GM19023 (cell line): ENCODE measurements around the gene MAS1L.

Experiments
- ATAC-seq: cut with Tn5 transposase; IDR thresholded peaks from one replicate; pipeline ENCODE4 v1.9.1; 2021; ENCODE audit warnings: mild to moderate bottlenecking, moderate library complexity; ENCODE audit not compliant: unreplicated experiment

MAS1L gene

GRCh38 chr6:29487660-29488059 is at the start of gene MAS1L:
Gene MAS1L (minus strand): TSS chr6:29487956. CDS start chr6:29487902, 54 bp downstream.
- ATAC-seq = no peak

GRCh38 chr6:29532320-29532951 is 44.7 kb upstream of the MAS1L start:
- no peak for ATAC-seq

GRCh38 chr6:29531668-29532067 is 43.9 kb upstream of the MAS1L start:
- no peak for ATAC-seq

GRCh38 chr6:29530671-29531310 is 43.0 kb upstream of the MAS1L start:
- ATAC-seq = no peak

GRCh38 chr6:29529956-29530355 is 42.2 kb upstream of the MAS1L start:
- no peak for ATAC-seq

GRCh38 chr6:29528988-29529560 is 41.3 kb upstream of the MAS1L start:
- ATAC-seq = no peak

GRCh38 chr6:29528300-29528931 is 40.7 kb upstream of the MAS1L start:
- no peak for ATAC-seq

GRCh38 chr6:29527564-29527963 is 39.8 kb upstream of the MAS1L start:
- no peak for ATAC-seq

- ATAC-seq = no peak
Observed at GRCh38 chr6:29527126-29527525, 39.4 kb upstream of the MAS1L start.

- ATAC-seq = no peak
Observed at GRCh38 chr6:29525311-29525639, 37.5 kb upstream of the MAS1L start.

- no peak for ATAC-seq
Observed at GRCh38 chr6:29524444-29525310, 36.9 kb upstream of the MAS1L start.

- ATAC-seq = no peak
Observed at GRCh38 chr6:29524044-29524443, 36.3 kb upstream of the MAS1L start.

- ATAC-seq = no peak
Observed at GRCh38 chr6:29522227-29522626, 34.5 kb upstream of the MAS1L start.

GRCh38 chr6:29521006-29521680 is 33.4 kb upstream of the MAS1L start:
- no peak for ATAC-seq

- ATAC-seq = no peak
Observed at GRCh38 chr6:29520232-29520631, 32.5 kb upstream of the MAS1L start.

- no peak for ATAC-seq
Observed at GRCh38 chr6:29519291-29520010, 31.7 kb upstream of the MAS1L start.

GRCh38 chr6:29517728-29518440 is 30.1 kb upstream of the MAS1L start:
- no peak for ATAC-seq

GRCh38 chr6:29517245-29517644 is 29.5 kb upstream of the MAS1L start:
- ATAC-seq = no peak

- no peak for ATAC-seq
Observed at GRCh38 chr6:29516108-29516507, 28.4 kb upstream of the MAS1L start.
